GM19240 (cell line): ENCODE measurements around the gene LARP1.

Experiments
- DNase-seq: peaks from one replicate; pipeline ENCODE4 v3.0.0; 2011; ENCODE audit warnings: low spot score; ENCODE audit not compliant: insufficient read length

Gene LARP1

GRCh38 chr5:154857530-154858296, 102.5 kb downstream of the LARP1 start:
- peak; percentile 38 for DNase-seq

GRCh38 chr5:154858297-154858971, 103.3 kb downstream of the LARP1 start, which contains the start of gene CNOT8:
TSS of gene CNOT8 (plus strand) at chr5:154858627. CDS start at chr5:154863279, 4,652 bp downstream.
- peak; percentile 50 for DNase-seq

GRCh38 chr5:154858972-154859871, 104.0 kb downstream of the LARP1 start:
- DNase-seq: no peak

DNA sequence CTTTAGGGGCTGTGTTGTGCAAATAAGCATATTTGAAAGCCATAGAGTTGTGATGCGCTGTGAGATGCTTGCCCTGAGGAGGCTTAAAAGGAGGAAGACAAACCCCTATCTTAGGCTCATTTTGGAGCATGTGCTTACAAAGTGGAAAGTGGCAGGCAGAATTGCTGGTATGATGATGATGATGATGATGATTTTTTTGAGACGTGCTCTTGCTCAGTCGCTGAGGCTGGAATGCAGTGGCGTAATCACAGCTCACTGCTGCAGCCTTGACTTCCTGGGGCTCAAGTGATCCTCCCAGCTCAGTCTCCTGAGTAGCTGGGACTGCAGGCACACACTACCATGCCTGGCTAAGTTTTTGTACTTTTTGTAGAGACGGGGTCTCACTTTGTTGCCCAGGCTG, 104.9 kb downstream of the LARP1 start:
- DNase-seq: no peak

DNA sequence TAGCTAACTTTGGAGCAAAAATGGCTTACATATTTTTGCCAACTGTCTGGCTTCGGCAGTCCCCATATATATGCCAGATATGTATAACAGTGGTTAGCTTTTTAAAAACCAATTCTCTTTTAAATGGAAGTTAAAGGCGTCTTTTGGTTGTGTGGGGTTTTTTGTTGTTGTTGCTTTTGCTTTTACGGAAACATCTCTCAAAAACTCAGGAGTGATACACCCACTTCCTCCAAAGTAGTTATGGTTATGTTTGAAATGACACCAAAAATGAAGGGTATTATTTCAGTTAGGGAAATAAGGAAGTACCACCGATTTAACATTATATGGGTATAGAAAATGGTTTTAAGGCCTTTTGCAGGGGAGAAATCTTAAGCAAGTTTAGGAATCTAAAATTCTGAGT, 105.6 kb downstream of the LARP1 start:
- DNase-seq: no peak

DNA sequence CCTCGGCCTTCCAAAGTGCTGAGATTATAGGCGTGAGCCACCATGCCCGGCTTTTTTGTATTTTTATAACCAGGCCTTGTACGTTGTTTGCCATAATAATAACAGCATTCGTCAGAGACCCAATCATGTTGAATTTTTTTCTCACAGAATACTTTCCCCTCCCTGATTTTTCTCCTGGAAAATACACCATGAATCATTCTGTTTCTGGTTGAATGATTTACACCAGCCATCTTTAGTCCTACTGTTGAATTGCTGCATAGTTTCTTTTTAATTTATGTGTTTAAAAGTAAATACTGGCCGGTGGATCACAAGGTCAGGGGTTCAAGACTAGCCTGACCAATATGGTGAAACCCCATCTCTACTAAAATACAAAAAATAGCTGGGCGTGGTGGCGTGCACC, 106.8 kb downstream of the LARP1 start:
- no peak for DNase-seq

DNA sequence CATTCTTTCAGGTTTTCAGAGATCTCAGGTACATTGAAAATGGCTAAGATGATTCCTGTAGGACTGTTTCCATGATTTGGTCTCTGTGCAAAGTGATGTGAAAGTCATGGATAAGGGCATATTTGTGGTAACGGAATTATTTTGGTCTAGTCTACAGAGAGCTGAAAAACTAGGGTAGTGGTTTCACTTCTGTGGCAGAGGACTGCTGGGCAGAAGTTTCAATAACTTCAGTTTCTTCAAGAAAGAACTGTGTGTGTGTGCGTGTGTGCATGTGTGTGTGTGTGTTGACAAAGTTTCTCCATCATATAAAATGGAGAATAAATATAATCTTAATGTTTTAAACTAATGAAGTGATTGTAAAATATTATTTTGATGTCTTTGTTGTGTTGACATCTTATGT, 107.6 kb downstream of the LARP1 start:
- no peak for DNase-seq

GRCh38 chr5:154863291-154864080, 108.3 kb downstream of the LARP1 start:
- DNase-seq: no peak

DNA sequence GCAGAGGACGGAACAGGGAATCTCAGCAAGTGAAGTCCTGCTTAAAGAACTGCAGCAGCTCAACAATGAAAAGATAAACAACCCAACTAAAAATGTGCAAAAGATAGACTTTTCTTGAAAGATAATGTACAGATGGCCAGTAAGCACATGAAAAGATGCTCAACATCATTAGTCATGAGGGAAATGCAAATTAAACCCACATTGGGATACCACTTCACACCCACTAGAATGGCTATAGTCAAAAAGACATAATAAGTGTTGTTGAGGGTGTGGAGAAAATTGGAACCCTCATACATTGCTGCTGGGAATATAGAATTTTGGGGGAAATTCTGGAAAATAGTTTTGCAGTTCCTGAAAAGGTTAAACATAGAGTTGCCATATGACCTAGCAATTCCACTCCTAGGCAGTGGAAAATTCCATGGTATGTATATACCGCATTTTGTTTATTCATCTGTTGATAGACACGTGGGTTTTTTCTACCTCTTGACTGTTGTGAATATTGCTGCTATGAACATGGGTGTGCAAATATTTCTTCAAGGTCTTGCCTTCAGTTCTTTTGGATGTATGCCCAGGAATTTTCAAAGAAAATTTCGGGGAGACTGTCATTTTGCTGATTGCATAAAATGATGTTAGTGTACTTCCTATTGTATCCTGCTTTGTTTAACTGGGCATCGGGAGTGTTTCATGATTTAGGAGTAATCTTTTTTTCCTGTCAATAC, 110.4 kb downstream of the LARP1 start:
- no peak for DNase-seq

DNA sequence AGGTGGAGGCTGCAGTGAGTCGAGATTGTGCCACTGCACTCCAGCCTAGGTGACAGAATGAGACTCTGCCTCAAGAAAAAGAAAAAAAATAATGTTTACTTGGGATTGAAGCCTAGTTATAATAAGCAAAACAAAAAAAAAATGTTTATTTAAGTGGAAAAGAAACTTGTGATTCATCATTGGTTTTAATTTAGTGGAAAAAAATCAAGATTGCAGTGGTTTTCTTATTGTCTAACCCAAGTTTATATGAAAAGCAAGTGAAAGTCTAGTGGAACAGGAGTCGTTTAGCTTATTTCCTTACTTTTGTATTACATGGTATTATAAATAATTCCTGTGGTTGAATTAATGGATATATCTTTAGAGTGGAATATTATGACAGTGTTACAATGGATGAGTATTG, 111.7 kb downstream of the LARP1 start:
- DNase-seq: no peak
